ENCODE data around the gene WEE2.

- TF ChIP-seq EZH2 (IDR thresholded peaks at IDR 0.05) (no peak), POLR2AphosphoS5 (IDR thresholded peaks at IDR 0.05; ENCODE audit: borderline replicate concordance, low read depth, low read length) (no peak), FOXP2 (optimal IDR thresholded peaks at IDR 0.05; ENCODE audit: control extremely low read depth, extremely low read length, insufficient read depth) (no peak)
Observed at GRCh38 chr7:141679014-141679413, 29.1 kb upstream of the WEE2 start.

All from SK-N-MC (cell line).